SU-DHL-6 (cell line): Measurements from ENCODE around the gene USP25.

Experiments
- CTCF ChIP-seq: fragments of 200-600 bp; sonication (generic); IDR thresholded peaks from one replicate; pipeline ENCODE4 v1.5.1; 2017; ENCODE audit warnings: antibody characterized with exemption, mild to moderate bottlenecking, low read length, moderate library complexity; ENCODE audit not compliant: insufficient read depth, poor library complexity, severe bottlenecking
- EZH2phosphoT487 ChIP-seq: fragments of 200-600 bp; sonication (generic), shearing (Covaris generic); conservative IDR thresholded peaks from 2 replicates; pipeline ENCODE4 v1.6.1; 2018; ENCODE audit warnings: mild to moderate bottlenecking, antibody characterized with exemption, low read length, moderate library complexity, mixed read lengths

GRCh38 chr21:15776818-15777217 is 47.0 kb downstream of the USP25 start:
- TF ChIP-seq CTCF (no peak), EZH2phosphoT487 (no peak)
